GM19438 (cell line): ENCODE measurements around the gene ZMYND19.
"Not testable (repeated sequence)": the region's sequence is repeated elsewhere in the genome, so short reads cannot be mapped to it uniquely, and the experiment has no call there.

Source experiments
- ATAC-seq: cut with Tn5 transposase; IDR thresholded peaks from one replicate; pipeline ENCODE4 v1.9.1; 2021; ENCODE audit warnings: low read depth; ENCODE audit not compliant: unreplicated experiment

ZMYND19 gene

DNA sequence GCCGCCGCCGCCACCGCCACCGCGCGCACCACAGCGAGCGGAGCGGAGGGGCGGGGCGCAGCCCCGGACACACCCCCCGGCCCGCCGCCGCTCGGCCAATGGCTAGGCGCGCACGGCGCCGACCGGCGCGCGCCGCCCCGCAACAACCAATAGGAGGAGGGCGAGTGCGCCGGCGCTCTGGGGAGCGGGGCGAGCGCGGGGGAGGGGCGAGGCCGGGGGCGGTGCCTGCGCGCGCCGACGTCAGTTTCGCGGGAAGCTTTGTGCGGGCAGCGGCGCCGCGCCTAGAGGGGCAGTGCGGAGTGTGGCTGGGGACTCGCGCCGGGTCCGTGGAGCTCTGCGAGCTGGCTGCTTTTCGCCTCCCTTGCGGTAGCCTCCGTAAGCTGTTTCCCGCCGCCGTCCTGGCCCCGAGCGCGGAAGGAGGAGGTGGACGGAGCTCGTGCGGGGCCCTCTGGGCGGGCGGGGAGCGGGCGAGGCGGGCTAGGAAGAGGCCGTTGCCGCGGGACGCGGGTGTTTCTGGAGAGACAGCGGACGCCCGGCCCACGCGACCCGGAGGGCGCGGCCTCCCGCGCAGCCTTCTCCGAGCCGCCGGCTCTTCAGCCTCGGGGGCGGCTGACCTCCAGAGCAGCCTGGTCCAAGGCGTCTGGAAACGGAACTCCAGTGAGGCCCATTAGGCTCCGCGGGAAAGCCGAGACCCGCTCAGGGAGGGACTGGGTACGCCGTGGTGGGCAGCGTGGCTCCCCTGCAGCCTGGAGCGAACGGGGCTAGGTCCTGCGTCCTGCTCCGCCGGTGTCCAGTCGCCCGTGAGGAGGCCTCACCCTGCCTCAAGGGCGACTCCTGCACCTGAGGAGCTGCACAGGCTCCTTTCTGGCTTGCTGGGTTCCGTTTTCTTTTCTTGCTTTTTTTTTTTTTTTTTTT lies at the start of gene ZMYND19:
ZMYND19 (minus strand) TSS at position 44 of the 915 bp plus-strand sequence. CDS start 249 bp downstream, outside the sequence.
- ATAC-seq: peak; percentile 84

DNA sequence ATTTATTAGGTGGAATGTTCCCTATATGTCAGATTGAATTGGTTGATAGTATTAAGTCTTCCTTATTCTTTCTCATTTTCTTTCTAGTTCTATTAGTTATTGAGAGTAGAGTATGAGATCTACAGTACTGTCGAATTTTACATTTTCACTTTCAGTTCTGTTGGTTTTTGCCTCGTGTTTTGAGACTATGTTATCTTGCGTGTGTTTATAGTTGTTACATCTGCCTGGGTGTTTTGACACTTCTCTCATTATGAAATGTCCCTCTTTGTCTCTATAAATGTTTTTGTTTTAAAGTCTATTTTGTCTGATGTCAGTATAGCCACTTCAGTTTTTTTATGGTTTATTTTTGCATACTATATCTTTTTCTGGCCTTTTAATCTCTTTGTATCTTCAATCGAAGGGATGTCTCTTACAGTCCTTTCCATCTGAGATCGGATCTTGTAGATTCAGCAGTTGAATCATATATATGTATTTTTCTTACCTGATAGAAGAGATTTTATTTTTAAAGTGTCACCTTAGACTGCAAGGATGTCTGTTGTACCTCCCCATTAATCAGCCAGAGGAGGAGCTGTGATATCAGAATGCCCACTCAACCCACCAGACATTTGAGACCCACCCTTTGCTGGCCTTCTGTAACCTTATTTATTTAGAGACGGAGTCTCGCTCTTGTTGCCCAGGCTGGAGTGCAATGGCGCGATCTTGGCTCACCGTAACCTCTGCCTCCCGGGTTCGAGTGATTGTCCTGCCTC lies 49.2 kb upstream of the ZMYND19 start:
- ATAC-seq: no peak

DNA sequence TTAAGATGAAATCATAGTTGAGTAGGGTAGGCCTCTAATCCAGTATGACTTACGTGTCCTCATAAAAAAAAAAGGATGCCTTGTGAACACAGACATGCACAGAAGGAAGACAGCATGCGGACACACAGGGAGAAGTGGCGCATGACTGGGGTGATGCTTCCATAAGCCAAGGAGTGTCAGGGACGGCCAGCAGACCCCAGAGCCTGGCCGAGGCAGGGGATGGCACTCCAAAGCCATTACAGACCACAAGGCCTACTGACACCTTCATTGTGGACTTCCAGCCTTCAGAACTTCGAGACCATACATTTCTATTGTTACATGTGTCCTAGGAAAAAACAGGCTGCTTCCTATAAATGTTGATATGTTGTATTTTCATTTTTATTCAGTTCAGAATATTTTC lies 48.4 kb upstream of the ZMYND19 start:
- no peak for ATAC-seq

DNA sequence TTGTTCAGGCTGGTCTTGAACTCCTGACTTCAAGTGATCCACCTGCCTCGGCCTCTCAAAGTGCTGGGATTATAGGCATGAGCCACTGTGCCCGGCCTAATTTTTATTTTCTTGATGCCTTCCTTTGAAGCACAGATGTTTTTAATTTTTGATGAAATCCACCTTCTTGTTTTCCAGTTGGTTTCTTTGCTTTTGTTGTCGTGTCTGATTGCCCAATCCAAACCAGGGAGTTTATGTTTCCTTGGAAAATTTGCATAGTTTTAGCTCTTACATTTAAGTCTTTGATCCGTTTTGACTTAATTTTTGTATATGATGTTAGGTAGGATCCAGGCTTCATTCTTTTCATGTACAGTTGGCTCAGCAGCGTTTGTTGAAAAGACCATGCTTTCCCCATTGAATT lies 43.7 kb upstream of the ZMYND19 start:
- ATAC-seq: no peak

DNA sequence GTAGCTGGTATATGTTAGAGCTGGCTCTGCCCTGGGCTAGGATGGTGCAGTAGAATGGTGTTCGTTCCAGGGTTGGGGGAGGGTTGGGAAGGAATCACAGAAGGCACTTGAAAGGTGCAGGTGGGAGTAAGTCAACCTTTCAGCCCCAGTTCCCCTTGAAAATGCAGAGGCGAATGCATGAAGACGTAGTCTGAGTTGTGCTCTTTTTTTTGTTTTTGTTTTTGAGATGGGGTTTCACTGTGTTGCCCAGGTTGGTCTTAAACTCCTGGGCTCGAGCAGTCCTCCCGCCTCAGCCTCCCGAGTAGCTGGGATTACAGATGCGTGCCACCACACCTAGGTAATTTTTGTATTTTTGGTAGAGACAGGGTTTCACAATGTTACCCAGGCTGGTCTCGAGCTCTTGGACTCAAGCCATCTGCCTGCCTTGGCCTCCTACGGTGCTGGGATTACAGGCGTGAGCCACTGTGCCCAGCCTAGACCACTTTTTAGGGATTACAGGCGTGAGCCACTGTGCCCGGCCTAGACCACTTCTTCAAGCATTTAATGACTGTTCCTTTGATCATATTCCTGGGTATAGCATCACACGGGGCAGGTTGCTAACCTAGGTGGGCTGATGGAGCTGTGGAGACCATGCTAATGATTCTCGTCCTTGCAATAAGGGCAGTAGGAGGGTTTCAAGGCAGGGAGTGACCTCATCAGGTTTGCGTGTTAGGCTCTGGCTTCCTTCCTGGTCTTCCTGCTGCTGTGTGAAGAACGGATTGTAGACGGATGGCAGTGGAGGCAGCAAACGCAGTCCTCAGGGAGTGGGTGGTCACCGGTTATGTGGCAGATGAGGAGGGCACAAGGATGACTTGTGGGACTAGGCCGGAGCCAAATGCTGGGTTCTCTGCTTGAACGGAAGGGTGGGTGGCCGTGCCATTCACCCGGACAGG lies 42.2 kb upstream of the ZMYND19 start:
- ATAC-seq: no peak

DNA sequence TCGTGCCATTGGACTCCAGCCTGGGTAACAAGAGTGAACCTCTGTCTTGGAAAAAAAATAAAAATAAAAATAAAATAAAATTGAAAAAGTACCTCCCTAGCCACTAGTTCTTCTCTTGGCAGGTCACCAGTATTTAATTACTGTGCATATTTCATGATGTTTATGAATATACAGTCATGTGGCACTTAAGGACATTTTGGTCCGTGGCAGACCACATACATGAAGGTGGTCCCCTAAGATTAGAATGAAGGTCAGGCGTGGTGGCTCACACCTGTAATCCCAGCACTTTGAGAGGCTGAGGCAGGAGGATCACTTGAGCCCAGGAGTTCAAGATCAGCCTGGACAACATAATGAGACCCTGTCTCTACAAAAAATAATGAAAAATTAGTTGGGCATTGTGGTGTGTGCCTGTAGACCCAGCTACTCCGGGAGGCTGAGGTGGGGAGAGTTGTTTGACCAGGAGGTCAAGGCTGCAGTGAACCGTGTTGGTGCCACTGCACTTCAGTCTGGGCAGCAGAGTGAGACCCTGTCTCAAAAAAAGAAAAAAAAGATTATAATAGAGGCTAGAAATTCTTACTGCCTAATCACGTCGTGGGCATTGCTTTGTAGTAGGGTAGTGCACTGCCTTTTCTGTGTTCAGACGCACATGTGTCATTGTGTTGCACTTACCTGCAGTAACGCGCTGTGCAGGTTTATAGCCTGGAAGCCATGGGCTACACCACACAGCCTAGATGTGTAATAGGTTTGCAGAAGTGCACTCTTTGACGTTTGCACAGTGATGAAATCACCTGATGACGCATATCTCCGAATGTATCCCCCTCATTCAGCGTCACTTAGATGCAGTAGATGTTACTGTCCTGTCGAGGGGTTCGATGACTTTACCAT lies 41.3 kb upstream of the ZMYND19 start:
- no peak for ATAC-seq

DNA sequence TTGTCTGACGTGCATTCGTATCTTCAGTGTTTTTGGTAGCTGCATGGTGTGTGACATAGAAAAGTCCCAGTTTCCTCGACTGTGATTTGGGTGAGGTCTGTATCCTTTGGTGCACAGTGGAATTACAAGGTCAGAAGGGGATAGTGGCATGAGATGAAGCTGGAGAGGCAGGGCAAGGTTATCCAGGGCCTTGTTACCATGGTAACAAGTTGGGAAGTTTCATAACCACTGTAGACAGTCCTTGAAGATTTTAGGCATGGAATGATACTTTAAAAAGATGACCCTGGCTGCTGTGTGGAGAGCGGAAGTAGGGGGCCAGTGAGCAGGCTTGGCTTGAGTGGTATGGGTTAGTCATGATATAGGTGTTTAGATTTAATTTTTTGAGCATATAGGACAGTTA lies 40.4 kb upstream of the ZMYND19 start:
- ATAC-seq: no peak

DNA sequence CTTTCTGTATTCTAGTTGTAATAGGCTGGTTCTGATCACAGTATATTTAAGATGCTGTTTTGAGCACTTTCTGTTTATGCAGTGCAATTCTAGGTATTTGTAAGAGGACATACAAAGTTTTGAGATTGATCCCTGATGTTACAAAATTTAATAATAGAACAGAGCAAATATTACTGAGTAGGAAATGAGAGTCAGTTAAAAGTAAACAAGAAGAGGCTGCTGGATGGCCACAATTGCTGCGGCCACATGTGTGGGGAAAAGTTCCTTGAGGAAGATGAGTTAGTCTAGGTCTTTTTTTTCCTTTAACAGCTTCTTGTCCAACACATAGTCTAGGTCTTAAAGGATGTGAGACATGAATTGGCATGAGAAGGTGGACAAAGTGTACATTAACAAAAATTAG lies 39.8 kb upstream of the ZMYND19 start:
- ATAC-seq: no peak

DNA sequence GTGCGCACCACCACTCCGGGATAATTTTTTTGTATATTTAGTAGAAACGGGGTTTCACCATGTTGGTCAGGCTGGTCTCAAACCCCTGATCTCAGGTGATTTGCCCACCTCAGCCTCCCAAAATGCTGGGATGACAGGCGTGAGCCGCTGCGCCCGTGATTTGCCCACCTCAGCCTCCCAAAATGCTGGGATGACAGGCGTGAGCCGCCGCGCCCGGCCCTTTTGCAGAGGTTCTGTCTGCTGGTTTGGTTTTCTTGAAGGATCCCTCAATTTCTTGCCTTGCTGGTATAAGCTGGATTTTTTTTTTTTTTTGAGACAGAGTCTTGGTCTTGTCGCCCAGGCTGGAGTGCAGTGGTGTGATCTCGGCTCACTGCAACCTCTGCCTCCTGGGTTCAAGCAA lies 37.1 kb upstream of the ZMYND19 start:
- ATAC-seq: not testable (repeated sequence)

DNA sequence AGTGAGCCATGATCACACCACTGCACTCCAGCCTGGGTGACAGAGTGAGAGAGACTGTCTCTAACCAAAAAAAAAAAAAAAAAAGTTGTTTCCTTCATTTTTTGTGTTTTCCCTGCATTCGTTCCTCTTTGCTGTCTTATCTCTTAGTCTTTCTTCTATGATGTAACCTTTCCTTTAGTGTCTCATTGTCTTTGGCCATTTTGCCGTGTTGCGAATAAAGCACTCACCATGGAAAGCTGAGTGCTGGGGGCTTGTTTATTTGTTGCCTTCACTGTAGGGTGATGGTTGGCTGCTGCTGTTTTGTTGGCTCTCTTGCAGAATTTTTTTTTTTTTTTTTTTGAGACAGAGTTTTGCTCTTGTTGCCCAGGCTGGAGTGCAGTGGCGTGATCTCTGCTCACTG lies 36.2 kb upstream of the ZMYND19 start:
- ATAC-seq: no peak

DNA sequence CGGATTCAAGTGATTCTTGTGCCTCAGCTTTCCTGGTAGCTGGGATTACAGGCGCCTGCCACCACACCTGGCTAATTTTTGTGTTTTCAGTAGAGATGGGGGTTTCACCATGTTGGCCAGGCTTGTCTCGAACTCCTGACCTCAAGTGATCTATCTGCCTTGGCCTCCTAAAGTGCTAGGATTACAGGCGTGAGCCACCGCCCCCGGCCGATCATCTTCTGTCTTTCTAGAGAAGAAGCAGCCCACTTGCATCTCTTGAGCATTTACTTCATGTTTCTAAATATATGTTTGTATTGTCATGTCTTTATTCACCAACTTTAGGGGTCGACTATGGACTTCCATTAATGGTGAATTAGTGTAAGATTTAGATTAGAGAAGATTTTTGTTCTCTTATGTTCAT lies 31.9 kb upstream of the ZMYND19 start:
- not testable (repeated sequence) for ATAC-seq

DNA sequence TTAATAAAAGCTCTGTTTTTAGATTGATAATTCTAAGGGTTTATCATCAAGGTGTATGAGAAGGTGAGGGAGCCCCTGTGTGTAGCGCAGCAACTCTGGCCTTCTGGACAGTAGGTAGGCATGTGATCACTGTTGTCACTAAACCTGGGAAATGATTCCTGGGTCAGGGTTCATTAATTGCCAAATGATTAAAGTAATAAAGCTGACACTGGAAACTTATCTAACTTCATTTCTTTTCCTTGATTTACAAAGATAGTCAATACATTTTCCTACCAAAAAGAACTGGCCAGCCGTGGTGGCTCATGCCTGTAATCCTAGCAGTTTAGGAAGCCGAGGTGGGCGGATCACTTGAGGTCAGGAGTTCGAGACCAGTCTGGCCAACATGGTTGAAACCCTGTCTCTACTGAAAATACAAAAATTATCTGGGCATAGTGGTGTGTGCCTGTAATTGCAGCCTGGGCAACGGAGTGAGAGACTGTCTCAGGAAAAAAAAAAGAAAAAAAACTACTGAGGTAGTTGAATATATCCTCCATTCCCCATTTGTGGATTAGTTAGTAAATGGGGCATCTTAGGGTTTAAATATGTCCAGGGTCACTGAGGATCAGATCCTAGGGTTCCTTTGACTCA lies 30.9 kb upstream of the ZMYND19 start:
- no peak for ATAC-seq

DNA sequence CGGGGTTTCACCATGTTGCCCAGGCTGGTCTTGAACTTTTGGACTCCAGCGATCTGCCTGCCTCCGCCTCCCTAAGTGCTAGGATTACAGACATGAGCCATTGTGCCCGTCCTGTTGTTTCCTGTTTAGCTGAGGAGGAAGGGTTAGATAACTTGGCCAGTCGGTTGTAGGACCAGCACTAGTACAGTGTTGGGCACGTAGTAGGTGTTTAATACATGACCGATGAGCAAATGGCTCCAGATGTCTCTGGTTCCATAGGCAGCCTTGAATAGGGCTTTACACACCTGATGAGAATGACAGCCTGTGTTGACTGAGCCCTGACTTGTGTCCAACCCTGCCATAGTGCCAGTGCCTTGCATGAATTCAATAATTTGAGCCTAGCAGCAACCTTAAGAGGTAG lies 30.3 kb upstream of the ZMYND19 start:
- no peak for ATAC-seq

DNA sequence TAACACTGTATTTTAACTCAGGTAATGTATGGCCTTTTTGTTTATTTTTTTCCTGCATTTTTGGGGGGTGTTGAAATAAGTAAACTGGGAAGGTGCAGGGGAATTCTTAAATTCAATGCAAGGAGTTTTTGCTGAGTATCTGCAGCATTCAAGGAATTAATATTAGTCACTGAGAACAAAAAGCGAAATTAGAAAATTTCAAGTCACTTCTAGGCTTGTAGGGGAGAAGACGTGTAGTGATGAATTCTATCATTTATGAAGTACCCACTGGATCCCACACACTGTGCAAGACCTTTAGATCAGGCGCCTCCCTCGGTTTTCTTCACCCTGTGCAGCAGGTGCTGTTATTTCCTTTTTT lies 29.7 kb upstream of the ZMYND19 start:
- ATAC-seq: no peak

DNA sequence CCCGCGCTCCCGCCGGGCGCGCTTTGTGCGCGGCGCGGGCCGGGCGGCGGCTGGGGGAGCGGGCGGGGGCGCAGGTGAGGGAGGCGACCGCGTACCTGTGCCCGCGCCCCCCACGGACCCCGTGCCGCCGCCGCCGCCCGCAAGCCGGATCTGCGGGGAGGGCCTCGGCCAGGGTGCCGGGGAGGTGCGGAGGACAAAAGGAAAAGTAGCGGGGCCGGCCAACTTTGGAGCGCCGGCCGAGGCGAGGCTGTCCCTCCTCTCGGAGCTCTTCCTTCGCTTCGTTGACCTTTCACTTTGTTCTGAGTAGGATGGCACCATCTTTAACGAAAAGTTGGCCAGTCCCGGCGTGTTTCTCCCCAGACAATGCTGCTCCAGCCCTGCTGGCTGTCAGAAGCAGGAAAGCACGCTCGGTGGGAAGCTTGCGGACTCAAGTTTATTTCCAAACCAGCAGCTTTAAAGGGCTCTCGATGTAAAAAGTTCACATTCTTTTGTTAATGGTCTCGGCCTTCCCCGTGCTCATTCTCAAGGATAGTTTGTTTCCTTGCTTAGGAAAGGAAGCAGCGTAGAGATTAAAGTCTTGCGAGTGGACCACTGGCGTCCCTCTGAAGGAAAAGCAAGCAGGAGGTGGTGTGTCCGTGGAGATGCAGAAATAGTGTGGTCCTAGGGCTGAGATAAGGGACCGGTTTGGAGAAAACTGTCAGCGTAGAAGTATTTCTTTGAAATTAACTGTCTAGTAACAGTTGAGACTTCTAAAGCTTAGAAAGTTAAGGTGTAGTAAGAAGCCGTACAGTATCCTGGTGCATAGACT lies 29.1 kb upstream of the ZMYND19 start:
- ATAC-seq: no peak

DNA sequence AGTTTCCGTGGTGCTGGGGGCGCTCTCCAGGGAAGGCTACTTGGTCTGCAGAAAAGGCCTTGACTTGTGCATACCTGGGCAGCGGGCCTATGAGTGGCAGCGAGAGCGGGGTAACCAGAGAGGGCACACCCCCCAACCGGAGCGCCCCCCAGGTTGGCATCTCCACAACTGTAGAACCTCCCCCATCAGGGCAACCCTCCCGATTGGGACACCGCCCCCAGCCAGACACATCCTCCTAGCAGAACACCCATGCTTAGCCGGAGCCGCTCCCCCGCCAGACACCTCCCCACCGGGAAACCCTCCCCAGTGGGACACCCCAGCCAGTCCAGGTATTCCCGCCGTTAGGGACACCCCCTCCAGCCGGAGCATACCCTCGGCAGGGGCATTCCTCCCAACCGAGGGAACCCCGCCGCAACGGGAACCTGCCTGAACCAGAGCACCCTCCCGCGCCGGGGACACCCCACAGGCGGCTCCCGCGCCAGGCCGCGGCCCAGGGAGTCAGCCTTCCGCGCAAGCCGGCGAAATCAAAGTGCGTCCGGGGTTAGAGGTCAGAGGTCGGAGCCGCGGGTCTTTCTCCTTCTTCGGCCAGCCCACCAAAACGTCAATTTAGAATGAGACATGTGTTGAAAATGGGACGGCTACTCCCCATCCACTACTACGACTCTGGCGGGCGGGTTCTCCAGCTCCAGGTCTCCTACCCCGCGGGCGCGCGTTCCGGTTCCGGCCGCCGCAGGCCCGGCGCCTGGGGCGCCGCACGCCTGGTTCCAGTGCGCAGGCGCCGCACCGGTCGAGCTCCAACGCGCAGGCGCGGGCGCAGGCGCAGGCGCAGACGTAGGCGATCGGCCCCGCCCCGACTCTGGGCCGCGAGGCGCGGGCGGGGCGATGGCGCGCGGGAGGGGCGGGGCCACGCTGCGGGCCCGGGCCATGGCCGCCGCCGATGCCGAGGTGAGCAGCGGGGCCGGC lies 28.1 kb upstream of the ZMYND19 start, which contains the start of gene EHMT1:
EHMT1 (plus strand) TSS at position 901 of the 963 bp plus-strand sequence; CDS start at position 925, 24 bp downstream.
- peak; percentile 62 for ATAC-seq

DNA sequence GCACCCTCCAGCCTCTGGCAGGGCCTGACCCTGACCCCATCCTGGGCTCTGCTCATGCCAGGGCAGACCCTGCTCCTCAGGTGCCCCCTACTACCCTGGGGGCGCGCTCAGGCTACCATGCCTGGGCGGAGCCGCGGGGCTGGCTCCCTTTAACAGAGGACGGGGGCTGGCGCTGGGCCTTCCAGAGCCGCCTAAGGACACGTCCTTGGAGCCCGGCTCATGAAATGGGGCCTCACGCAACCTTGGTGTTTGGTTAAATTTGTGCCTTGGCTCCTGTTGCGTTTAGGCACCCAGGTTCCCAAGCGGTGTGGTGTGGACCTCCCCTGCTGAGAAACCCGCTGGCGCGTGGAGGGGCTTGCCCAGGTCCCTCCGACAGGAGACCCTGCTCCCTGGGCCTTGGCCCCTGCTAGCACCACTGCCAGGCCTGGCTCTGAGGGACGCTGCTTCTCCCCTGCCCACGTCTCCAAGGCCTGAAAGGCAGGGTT lies 25.1 kb upstream of the ZMYND19 start:
- ATAC-seq: no peak
